Bronchial epithelial cell (primary cell): ENCODE results near the gene ATP6V1F. TPM values are rescaled to one million over a fixed set of nuclear protein-coding genes. Genes with fewer than 3 reads are reported as not detected.

Source experiments
- DNase-seq: peaks from one replicate; pipeline ENCODE4 v3.0.0-alpha.2; 2010; ENCODE audit warnings: low read depth
- FAIRE-seq: peaks from 2 replicates; lab custom pipeline; 2011; peaks lifted over from hg19 to GRCh38; lab: Jason Lieb, UNC
- H3K27me3 ChIP-seq: 2 replicates; pipeline ENCODE4 v1.5.1; 2011; ENCODE audit warnings: low read length; ENCODE audit not compliant: control insufficient read depth, insufficient read depth
- H3K36me3 ChIP-seq: 2 replicates; pipeline ENCODE4 v1.5.1; 2011; ENCODE audit warnings: low read length; ENCODE audit not compliant: control insufficient read depth, insufficient read depth
- H3K4me3 ChIP-seq: 2 replicates; pipeline ENCODE4 v1.5.1; 2011; ENCODE audit warnings: mild to moderate bottlenecking, low read depth, low read length, control low read depth
- total RNA-seq: library from RNA; depleted of rRNA; stranded (reverse); fragments of >200 nt; gene quantifications from 2 replicates; pipeline ENCODE4 v1.2.1, GENCODE V29; 2014
- TF ChIP-seq, protein P1 (sequence below): IDR thresholded peaks from 2 replicates; pipeline ENCODE4 v1.5.1; 2011; ENCODE audit warnings: mild to moderate bottlenecking, moderate library complexity, low read length, control low read depth, inconsistent platforms; ENCODE audit not compliant: insufficient read depth, severe bottlenecking

ATP6V1F gene
- total RNA-seq, 1 donor from 2014 or later: 108 TPM

DNA sequence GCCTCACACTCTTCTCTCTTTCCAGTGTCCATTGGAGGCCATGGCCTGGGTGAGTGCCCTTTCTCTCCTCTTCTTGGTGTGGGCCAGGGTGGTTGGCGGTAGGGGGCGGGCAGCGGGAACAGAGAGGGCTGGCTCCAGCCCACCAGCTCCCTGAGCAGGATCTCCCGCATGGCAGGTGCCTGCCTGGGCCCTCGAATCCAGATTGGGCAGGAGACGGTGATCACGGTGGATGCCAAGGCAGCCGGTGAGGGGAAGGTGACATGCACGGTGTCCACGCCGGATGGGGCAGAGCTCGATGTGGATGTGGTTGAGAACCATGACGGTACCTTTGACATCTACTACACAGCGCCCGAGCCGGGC lies 13.5 kb upstream of the ATP6V1F start:
- Histone ChIP-seq H3K4me3 (no peak overlapping the region), H3K36me3 (no peaks in the 10 kb centered on the region), H3K27me3 (no peaks in the 10 kb centered on the region)
- FAIRE-seq (no peak), DNase-seq (no peak)
- TF ChIP-seq, protein P1, sequence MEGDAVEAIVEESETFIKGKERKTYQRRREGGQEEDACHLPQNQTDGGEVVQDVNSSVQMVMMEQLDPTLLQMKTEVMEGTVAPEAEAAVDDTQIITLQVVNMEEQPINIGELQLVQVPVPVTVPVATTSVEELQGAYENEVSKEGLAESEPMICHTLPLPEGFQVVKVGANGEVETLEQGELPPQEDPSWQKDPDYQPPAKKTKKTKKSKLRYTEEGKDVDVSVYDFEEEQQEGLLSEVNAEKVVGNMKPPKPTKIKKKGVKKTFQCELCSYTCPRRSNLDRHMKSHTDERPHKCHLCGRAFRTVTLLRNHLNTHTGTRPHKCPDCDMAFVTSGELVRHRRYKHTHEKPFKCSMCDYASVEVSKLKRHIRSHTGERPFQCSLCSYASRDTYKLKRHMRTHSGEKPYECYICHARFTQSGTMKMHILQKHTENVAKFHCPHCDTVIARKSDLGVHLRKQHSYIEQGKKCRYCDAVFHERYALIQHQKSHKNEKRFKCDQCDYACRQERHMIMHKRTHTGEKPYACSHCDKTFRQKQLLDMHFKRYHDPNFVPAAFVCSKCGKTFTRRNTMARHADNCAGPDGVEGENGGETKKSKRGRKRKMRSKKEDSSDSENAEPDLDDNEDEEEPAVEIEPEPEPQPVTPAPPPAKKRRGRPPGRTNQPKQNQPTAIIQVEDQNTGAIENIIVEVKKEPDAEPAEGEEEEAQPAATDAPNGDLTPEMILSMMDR: no peak

DNA sequence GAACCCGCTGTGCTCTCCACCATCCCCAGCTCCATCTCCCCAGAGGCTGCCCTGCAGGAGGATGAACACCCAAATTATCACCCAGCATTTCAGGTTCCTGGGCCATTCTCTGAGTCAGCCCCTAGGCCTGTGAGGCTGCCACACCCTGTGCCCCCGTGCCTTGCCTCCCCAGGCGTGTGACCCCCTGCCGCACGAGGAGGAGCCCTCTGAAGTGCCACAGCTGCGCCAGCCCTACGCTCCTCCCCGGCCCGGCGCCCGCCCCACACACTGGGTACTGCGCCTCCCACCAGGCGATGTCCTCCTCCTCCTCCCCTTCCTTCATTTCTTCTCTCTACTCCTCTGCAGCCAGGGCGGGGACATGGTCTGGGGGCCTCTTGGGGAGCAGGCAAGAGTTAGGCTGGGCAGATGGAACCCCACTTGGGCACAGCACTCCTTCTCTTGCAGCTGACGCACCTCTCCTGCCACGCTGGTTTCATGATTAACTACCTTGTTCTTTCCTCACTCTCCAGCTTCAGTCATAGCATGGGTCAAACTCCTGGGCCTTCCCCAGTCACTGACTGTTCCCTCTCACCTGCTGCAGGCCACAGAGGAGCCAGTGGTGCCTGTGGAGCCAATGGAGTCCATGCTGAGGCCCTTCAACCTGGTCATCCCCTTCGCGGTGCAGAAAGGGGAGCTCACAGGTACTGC lies 12.7 kb upstream of the ATP6V1F start:
- TF ChIP-seq, protein P1: no peak
- H3K4me3 ChIP-seq: no peak overlapping the region
- FAIRE-seq: no peak
- H3K36me3 ChIP-seq: no peaks in the 10 kb centered on the region
- H3K27me3 ChIP-seq: no peaks in the 10 kb centered on the region
- no peak for DNase-seq

DNA sequence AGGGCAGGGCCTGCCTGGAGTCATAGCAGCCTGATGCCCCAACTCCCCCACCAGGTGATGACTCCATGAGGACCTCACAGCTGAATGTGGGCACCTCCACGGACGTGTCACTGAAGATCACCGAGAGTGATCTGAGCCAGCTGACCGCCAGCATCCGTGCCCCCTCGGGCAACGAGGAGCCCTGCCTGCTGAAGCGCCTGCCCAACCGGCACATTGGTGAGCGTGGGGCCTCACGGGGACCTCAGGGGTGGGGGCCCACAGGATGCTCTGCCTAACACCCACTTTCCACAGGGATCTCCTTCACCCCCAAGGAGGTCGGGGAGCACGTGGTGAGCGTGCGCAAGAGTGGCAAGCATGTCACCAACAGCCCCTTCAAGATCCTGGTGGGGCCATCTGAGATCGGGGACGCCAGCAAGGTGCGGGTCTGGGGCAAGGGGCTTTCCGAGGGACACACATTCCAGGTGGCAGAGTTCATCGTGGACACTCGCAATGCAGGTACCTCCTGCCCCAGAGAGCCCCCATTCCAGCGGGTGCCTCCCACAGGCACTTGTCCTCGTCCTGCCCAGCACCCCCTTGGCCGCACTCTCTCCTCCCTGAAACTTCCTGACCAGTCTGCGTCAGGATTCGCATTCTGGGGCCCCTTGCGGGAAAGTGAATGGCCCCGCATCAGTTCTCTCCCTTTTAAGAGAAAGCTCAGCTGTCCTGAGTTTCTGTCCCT lies 10.0 kb upstream of the ATP6V1F start:
- Histone ChIP-seq H3K27me3 (no peaks in the 10 kb centered on the region), H3K4me3 (no peak overlapping the region), H3K36me3 (no peaks in the 10 kb centered on the region)
- TF ChIP-seq, protein P1: no peak
- FAIRE-seq: no peak
- DNase-seq: no peak

DNA sequence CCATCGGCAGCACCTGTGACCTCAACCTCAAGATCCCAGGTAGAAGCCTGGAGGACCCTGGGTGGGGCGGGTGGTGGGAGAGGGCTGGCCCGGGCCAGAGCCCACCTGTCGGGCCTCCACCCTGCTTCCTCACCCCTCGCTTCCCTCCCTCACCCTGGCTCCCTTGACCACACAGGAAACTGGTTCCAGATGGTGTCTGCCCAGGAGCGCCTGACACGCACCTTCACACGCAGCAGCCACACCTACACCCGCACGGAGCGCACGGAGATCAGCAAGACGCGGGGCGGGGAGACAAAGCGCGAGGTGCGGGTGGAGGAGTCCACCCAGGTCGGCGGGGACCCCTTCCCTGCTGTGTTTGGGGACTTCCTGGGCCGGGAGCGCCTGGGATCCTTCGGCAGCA lies 8.9 kb upstream of the ATP6V1F start:
- FAIRE-seq: no peak
- TF ChIP-seq, protein P1: no peak

DNA sequence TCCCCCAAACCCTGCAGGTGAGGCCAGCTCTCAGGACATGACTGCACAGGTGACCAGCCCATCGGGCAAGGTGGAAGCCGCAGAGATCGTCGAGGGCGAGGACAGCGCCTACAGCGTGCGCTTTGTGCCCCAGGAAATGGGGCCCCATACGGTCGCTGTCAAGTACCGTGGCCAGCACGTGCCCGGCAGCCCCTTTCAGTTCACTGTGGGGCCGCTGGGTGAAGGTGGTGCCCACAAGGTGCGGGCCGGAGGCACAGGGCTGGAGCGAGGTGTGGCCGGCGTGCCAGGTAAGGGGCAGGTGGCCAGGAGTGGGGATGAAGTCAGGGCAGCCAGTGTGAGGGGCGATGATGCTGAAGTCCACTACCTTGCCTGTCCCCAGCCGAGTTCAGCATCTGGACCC lies 8.3 kb upstream of the ATP6V1F start:
- no peak for FAIRE-seq

More for the DNA sequence above, 8.9 kb upstream of the ATP6V1F start:
- no peaks in the 10 kb centered on the region for H3K27me3 ChIP-seq
- H3K36me3 ChIP-seq: no peaks in the 10 kb centered on the region
- no peak for DNase-seq
- no peak overlapping the region for H3K4me3 ChIP-seq

More for the DNA sequence above, 8.3 kb upstream of the ATP6V1F start:
- H3K27me3 ChIP-seq: no peaks in the 10 kb centered on the region
- no peak for DNase-seq
- no peak overlapping the region for H3K4me3 ChIP-seq
- TF ChIP-seq, protein P1: no peak
- no peaks in the 10 kb centered on the region for H3K36me3 ChIP-seq
